ENCODE measurements around the gene AOPEP.
A peak's percentile ranks its signal among the peaks of the same experiment; 100 is the strongest.

DNA sequence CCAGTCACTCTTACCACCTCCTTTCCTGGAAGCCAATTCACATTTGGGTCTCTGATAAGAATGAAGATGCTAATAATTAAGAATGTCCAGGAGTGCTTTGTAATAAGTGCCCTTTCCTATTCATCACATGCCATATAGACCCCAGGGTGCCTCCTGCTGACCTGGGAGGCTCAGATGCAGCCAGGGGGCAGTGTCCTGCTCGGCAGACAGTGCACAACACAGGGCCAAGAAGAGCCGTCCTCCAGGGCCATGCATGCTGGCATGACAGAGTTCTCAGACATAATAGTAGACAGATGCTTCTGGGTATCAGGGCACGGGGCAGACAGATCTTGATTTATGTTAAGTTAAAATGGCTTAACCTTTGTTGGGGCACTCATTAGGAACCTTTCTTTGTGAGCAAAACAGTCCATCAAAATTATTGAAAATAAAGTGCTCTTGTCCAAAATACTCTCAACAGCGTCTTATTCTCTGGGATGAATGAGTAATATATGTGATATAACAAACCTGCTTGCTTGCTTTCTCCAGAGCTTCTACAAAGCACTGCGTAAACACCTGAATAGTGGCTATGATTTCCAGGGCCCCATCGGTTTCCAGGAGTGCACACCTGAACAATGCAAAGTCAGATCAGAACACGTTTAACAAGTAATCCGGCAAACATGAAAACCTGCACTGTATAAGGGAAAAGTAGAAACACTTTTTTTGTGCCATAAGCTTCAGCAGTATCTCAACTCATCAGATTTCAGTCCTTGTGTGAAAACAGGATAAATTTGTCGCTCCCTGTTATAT is 398.3 kb downstream of the AOPEP start:
- TF ChIP-seq, protein P1, sequence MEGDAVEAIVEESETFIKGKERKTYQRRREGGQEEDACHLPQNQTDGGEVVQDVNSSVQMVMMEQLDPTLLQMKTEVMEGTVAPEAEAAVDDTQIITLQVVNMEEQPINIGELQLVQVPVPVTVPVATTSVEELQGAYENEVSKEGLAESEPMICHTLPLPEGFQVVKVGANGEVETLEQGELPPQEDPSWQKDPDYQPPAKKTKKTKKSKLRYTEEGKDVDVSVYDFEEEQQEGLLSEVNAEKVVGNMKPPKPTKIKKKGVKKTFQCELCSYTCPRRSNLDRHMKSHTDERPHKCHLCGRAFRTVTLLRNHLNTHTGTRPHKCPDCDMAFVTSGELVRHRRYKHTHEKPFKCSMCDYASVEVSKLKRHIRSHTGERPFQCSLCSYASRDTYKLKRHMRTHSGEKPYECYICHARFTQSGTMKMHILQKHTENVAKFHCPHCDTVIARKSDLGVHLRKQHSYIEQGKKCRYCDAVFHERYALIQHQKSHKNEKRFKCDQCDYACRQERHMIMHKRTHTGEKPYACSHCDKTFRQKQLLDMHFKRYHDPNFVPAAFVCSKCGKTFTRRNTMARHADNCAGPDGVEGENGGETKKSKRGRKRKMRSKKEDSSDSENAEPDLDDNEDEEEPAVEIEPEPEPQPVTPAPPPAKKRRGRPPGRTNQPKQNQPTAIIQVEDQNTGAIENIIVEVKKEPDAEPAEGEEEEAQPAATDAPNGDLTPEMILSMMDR (IDR thresholded peaks at IDR 0.05; ENCODE audit: low read depth, low read length) = peak; percentile 44
- no peak for TF ChIP-seq EZH2phosphoT487 (IDR thresholded peaks at IDR 0.05; ENCODE audit: low read depth)

Measured in OCI-LY3 (cell line).